ENCODE data around the gene MORN1.

DNA sequence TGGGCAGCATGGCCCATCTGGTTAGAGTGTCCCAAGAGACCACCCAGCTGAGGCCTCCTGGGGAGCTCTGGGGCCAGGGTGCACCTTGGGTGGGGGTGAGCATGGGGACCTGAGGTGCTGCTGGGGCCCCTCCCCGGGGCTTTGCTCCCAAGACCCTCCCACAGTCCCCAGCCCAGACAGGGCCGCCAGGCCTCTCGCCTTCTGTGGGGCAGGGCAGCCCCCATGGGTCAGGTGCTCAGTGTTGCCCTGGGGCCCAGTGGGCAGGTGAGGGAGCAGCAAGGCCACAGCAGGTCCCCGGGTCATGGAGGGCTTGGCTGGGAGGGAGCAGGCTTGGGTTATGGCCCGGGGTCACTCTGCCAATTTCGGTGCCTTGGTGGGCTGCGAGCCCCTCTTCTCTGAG, 45.5 kb upstream of the MORN1 start:
- TF ChIP-seq, protein P1, sequence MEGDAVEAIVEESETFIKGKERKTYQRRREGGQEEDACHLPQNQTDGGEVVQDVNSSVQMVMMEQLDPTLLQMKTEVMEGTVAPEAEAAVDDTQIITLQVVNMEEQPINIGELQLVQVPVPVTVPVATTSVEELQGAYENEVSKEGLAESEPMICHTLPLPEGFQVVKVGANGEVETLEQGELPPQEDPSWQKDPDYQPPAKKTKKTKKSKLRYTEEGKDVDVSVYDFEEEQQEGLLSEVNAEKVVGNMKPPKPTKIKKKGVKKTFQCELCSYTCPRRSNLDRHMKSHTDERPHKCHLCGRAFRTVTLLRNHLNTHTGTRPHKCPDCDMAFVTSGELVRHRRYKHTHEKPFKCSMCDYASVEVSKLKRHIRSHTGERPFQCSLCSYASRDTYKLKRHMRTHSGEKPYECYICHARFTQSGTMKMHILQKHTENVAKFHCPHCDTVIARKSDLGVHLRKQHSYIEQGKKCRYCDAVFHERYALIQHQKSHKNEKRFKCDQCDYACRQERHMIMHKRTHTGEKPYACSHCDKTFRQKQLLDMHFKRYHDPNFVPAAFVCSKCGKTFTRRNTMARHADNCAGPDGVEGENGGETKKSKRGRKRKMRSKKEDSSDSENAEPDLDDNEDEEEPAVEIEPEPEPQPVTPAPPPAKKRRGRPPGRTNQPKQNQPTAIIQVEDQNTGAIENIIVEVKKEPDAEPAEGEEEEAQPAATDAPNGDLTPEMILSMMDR (IDR thresholded peaks at IDR 0.05): no peak
- TF ChIP-seq POLR2AphosphoS5 (IDR thresholded peaks at IDR 0.05) (no peak), POLR2A (IDR thresholded peaks at IDR 0.05) (no peak), EP300 (IDR thresholded peaks at IDR 0.05) (no peak)
